SW480 (cell line): ENCODE measurements around the gene ZAP70.
"Not testable (repeated sequence)": the region's sequence is repeated elsewhere in the genome, so short reads cannot be mapped to it uniquely, and the experiment has no call there.

Experiments
- DNase-seq: peaks from one replicate; pipeline ENCODE4 v3.0.0-alpha.2; 2016; ENCODE audit warnings: low spot score

The ZAP70 gene

GRCh38 chr2:97698530-97698929 is 14.8 kb upstream of the ZAP70 start:
- no peak for DNase-seq

GRCh38 chr2:97699765-97700444 is 13.5 kb upstream of the ZAP70 start:
- peak; percentile 71 for DNase-seq

DNA sequence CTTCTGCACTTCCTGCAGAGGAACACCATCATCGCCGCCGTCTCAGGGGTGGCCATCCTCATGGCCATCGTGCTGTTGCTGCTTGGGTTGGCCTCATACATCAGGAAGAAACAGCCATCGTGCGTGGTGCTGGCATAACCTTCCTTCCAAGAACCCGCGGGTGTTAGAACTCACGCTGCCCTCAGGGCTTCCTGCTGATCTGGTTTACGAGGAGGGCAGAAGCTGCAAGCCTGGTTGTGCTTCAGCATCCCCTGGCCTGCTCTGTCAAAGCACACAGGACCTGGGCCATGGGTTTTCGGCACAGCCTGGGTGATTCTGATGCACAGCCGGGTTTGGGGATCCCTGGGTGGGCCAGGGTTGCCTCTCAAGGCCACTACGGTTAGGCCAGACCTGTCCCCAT is 12.2 kb upstream of the ZAP70 start:
- DNase-seq, result no peak

DNA sequence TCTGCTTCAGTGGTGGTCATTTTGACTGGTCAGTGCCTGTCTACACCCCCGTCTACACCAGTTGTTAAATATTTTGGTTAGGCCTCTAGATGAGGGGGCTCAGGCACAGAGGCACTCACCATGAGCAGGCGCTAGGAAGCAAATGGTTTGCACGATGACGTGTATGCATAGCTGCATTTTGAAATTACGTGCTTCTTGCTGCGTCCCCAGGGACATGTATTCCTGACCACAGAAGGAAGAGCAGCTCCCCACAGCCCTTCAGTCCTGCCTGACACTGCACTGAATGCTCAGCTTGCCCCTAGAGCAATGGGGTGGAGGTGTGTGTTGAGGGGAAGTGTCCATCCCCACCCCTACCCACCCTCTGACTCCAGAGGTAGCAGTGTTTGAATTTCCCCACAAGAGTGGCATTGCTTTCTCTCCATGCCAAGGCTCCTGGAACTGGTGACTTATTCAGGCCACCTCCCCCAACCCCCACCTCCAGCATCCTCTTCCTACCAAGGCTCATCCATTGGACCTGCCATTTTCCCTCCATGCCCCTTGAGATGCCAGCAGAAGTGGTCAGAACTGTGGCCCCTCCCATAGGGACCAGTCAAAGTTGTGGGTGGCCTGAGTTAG is 11.4 kb upstream of the ZAP70 start:
- DNase-seq, result no peak

GRCh38 chr2:97702731-97703470 is 10.5 kb upstream of the ZAP70 start:
- DNase-seq, result no peak

- DNase-seq, result no peak
Measured at GRCh38 chr2:97703741-97704140, 9.6 kb upstream of the ZAP70 start.

DNA sequence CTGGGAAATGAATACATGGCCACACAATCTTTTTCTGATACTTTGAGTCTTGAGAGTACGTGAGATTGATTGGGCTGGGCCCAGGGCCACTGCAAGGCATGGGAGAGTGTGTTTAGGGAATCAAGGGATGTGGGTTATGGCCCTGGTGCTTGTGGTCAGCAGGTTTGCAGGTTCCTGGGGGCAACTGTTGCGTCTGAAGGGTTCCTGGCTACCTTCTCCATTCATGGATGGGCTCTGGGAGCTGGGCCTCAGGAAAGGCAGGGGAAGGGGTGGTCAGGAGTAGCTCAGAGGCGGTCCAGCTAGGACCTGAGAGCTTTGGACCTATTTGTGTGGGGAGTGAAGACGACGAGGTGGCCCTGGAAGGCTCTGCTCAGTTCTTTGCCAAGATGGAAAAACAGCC is 8.4 kb upstream of the ZAP70 start:
- no peak for DNase-seq

DNA sequence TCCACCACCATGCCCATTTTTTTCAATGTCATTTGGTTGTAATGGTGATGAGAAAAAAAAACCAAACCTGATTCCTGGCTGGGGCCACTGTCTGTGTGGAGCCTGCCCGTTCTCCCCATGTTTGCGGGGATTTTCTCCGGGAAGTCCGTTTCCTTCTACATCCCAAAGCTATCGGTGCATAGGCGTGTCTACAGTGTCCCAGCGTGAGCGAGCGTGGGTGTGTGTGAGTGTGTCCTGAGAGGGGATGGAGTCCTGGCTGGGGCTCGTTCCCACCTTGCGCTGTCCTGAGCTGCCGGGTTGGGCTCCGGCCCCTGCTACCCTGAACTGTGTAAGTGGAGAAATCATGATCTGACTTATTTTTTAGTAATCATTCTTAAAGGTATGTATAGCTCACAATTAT is 7.3 kb upstream of the ZAP70 start:
- DNase-seq, result no peak

- no peak for DNase-seq
Measured at GRCh38 chr2:97706708-97707345, 6.5 kb upstream of the ZAP70 start.

DNA sequence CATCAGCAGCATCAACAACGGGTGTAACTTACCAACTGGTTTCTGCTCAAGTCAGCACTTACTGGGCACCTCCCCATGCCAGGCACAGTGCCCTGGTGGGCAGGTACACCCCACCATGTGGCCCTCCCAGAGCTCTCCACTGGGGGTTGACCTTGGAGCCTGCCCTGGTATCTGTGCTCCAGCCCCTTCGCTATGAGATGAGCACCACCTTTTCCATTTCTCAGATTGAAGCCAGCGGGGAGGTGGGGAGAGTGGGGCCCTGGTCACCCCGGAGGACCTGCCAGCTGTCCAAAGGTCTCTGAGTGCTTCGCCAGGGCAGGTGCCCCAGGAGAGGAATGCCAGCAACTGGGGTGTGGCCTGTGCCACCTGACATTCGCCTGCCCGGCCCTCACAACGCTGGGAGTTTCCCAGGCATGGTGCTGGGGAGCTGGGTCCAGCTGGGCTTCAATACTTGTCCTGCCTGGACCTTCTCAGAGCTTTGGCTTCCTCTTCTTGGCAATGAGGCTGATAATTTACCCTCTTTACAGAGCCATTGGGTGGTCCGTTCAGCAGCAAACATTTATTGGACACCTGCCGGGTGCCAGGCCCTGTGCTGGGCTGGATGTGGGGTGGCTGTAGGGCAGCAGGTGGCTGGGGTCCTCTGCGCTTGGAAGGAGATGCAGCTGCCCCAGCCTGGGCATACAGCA is 5.9 kb upstream of the ZAP70 start:
- peak; percentile 67 for DNase-seq

DNA sequence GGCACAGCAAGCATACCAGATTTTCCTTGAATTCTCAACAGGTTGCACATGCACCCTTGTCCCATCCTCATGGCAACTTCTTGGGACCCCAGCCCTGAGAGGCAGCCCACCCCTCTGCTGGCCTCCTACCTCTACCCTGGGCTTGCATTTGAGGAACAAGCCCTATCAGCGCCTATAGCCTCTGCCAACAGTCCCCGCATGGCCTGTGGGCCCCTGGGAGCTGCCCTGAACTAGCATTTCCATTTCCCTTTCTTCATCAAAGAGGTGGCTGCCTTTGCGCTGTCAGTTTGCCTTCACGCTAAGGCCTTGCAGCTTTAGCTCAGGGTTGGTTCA is 5.4 kb upstream of the ZAP70 start:
- DNase-seq, result no peak

DNA sequence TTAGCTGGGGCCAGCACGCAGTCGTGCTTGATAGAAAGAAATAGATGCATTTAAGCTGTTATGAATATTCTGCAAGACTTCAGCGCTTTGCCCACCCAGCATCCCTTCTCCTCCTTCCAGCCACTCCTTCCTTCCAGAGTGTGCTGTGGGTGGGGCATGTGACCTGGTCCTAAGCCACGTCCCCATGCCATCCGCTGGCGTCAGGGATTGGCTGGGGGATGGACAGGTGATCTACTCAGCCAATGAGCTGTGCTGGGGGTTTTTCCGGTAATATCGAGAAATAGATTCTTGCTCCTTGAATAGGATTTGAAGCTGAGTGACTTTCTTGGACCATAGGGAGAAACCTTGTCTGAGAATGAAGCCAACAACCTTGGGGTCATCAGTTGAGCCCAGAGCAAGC is 4.8 kb upstream of the ZAP70 start:
- no peak for DNase-seq

DNA sequence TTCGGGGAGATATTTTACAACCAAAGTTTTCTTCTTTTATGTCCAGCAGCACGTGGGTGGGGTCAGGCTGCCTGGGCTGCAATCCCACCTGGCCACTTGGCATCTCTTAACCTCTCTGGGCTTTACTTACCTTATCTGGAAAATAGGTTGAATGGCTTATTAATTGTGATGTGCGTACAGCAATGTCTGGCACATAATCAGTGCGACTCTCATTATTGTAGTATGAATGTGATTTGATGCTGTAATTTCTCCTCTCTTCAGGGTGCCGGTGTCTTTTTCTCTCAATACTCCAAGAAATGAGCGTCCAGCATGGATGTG is 2.0 kb upstream of the ZAP70 start:
- no peak for DNase-seq

- DNase-seq, result not testable (repeated sequence)
Measured at GRCh38 chr2:97712175-97712574, 1.2 kb upstream of the ZAP70 start.

DNA sequence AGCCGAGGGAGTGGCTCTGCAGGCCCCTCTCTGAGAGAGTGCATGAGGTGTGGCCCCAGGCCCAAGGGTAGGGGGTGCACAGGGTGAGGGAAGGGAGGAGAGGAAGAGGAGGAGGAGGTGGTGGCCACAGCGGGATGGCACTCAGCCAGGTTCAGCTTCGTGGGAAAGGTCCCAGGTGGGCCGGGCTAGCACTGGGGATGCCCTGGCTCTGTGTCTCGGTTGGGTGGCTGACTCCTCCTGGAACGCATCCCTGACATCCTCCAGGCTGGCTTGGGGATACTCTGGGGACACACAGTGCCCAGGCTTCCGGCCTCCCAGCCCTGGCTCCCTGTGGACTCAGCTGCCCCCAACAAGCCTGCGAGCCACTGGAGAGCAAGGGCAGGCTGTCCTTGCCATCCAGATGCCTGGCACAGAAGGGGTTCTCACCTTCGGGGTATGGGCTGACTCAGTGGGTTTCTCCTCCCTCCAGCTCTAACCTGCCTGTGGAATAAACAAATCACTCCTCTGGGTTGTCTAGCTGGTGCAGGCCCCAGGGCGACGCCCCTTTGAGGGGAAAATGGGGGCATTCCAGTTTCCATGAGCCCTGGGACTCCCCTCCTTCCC is 582 bp upstream of the ZAP70 start:
- no peak for DNase-seq

DNA sequence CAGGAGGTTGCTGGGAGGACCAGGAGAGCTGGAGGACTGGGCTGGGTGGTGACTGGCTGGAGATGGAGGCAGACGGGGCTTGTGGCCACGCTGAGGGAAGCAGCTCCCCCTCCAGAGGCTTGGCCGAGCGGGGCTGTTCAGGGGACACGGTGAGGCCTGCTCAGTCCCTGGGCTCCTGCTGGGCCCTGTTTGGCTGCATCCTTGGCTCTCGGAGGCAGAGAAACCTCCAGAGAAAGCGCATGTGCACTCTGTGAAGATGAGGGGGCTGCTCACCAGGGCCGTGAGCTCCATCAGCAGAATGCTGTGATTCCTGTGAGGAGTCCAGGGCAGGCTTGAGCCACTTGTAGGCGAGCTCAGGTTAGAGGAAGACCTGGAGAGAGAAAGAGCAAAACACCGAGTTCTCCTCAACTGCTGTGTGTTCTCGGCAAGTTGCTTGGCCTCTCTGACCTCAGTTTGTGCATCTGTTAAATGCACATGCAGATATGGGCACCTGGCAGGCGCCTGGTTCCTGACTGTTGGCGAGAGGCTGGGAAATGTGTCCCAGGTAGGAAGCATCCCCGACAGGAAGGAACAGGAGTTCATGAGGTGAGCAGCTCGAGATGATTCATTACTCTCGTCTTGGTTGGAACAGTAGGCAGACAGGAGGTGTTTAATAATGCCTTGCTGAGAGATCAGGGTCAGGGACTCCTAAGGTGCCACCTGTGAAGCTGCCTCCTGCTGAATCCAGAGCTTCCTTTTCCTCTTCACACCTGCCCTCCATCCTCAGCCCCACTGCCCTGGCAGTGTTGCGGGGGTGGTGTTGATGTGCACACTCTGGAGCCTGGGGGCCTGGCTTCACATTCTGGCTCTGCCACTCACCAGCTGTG is 941 bp downstream of the ZAP70 start:
- no peak for DNase-seq

DNA sequence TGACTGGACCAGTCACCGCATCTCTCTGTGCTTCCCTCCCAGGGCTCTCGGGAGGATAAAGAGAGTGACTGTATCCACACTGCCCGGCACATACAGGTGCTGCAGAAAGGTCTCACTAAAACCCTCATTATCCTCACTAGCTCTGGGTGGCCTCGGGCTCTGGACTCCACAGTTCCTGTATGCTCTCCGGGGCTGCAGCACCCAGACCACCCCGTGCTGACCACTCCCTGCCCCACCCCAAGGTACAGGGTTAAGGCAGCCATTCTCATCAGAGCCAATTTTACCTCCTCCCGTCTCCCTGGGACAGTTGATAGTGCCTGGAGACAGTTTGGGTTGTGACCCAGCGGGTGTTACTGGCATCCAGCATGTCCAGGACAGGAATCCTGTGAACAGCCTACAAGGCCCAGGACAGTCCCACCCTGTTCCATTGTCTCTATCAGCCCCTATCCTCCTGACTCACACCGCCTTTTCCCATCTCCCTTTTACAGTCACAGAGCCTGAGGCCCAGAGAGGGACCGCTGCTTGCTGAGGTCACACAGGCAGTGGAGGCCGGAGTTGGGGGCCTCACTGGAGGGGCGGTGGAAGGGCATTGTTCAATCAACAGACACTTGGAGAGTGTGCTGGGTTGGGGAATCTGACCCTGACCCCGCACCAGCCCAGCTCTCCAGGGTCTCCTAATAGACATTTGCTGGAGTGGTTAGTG is 1.7 kb downstream of the ZAP70 start:
- DNase-seq, result no peak

- DNase-seq, result no peak
Measured at GRCh38 chr2:97715951-97716694, 2.7 kb downstream of the ZAP70 start.

GRCh38 chr2:97716695-97717612 is 3.6 kb downstream of the ZAP70 start:
- no peak for DNase-seq
